Activated naive CD4-positive, alpha-beta T cell treated with anti-CD3 and anti-CD28 coated beads for 36 hours (primary cell): ENCODE results near the gene CHRNB1. TPM values are rescaled to one million over a fixed set of nuclear protein-coding genes. Genes with fewer than 3 reads are reported as not detected.

Source experiments
- CTCF ChIA-PET: fragments of 350-600 bp; sonication (Branson Sonifier 250); formaldehyde crosslinking; loops from one replicate; lab custom pipeline; 2021; ENCODE audit warnings: antibody characterized with exemption; lab: Charles Lee
- DNase-seq: peaks from one replicate; pipeline ENCODE4 v3.0.0-alpha.2; 2020
- H3K27ac Mint-ChIP-seq: one replicate; pipeline ENCODE4 v1.8.0; 2021; ENCODE audit warnings: mild to moderate bottlenecking, mixed read lengths
- H3K27me3 Mint-ChIP-seq: one replicate; pipeline ENCODE4 v1.8.0; 2021; ENCODE audit warnings: low read depth, mixed read lengths
- H3K36me3 Mint-ChIP-seq: one replicate; pipeline ENCODE4 v1.8.0; 2021; ENCODE audit warnings: low read depth, mixed read lengths
- H3K4me1 Mint-ChIP-seq: one replicate; pipeline ENCODE4 v1.8.0; 2021; ENCODE audit warnings: low read depth, mixed read lengths
- H3K4me3 Mint-ChIP-seq: one replicate; pipeline ENCODE4 v1.8.0; 2021; ENCODE audit warnings: mild to moderate bottlenecking, moderate library complexity, mixed read lengths
- H3K9me3 Mint-ChIP-seq: one replicate; pipeline ENCODE4 v1.8.0; 2021; ENCODE audit warnings: mixed read lengths
- intact Hi-C: fragments of 100-400 bp; cut with micrococcal nuclease; formaldehyde crosslinking; loops from one replicate; pipeline ENCODE4 v1.15.1; 2023
- total RNA-seq, 2 experiments: library from RNA; stranded (reverse); gene quantifications; one replicate each; pipeline ENCODE4 v1.2.3, GENCODE V29; 2021

Gene CHRNB1
- total RNA-seq, 2 experiments from 2014 or later, result 5.1 to 5.9 TPM

- intact Hi-C loops, result no loop called here
- H3K4me3 Mint-ChIP-seq, result no peak overlapping the region
- H3K4me1 Mint-ChIP-seq, result no peaks in the 10 kb centered on the region
- CTCF ChIA-PET, result interaction anchor here (1.1 kb wide), 1 partner anchor 18 kb away, joined by 3 read pairs; no protein-coding TSS in a partner anchor
- H3K9me3 Mint-ChIP-seq, result no peaks in the 10 kb centered on the region
- H3K36me3 Mint-ChIP-seq, result no peaks in the 10 kb centered on the region
- no peaks in the 10 kb centered on the region for H3K27me3 Mint-ChIP-seq
- H3K27ac Mint-ChIP-seq, result no peak overlapping the region
- DNase-seq, result no peak
These were observed 26.2 kb upstream of the CHRNB1 start for GRCh38 chr17:7418472-7419152.

- no peak within 1 kb of the TSS for H3K27ac Mint-ChIP-seq
- DNase-seq, result no peak
- H3K4me1 Mint-ChIP-seq, result no peaks in the 10 kb centered on the region
- no peaks in the 10 kb centered on the region for H3K9me3 Mint-ChIP-seq
- H3K27me3 Mint-ChIP-seq, result no peaks in the 10 kb centered on the region
- no peak within 1 kb of the TSS for H3K4me3 Mint-ChIP-seq
- H3K36me3 Mint-ChIP-seq, result no peaks in the 10 kb centered on the region
- intact Hi-C loops, result no loop called here
- CTCF ChIA-PET, result interaction anchor here (1.1 kb wide), 1 partner anchor 16 kb away, joined by 3 read pairs; no protein-coding TSS in a partner anchor
These were observed 24.8 kb upstream of the CHRNB1 start, which contains the start of gene SPEM1 for GRCh38 chr17:7419819-7420610. Gene SPEM1 (plus strand): TSS chr17:7420324. CDS start chr17:7420385, 61 bp downstream.

- Mint-ChIP-seq H3K27me3 (no peaks in the 10 kb centered on the region), H3K9me3 (no peaks in the 10 kb centered on the region), H3K36me3 (no peaks in the 10 kb centered on the region), H3K4me1 (no peaks in the 10 kb centered on the region), H3K27ac (no peak overlapping the region), H3K4me3 (no peak overlapping the region)
- DNase-seq, result no peak
- CTCF ChIA-PET, result no interaction called here
- intact Hi-C loops, result no loop called here
These were observed 23.7 kb upstream of the CHRNB1 start for GRCh38 chr17:7421186-7421585.

GRCh38 chr17:7423679-7424078 lies 21.2 kb upstream of the CHRNB1 start:
- H3K27me3 Mint-ChIP-seq, result no peaks in the 10 kb centered on the region
- CTCF ChIA-PET, result interaction anchor here (0.5 to 1.3 kb wide), 2 partner anchors 11 to 68 kb away, joined by 3 read pairs; no protein-coding TSS in a partner anchor
- no peak overlapping the region for H3K27ac Mint-ChIP-seq
- H3K36me3 Mint-ChIP-seq, result no peaks in the 10 kb centered on the region
- no peak for DNase-seq
- no peaks in the 10 kb centered on the region for H3K9me3 Mint-ChIP-seq
- H3K4me1 Mint-ChIP-seq, result no peaks in the 10 kb centered on the region
- H3K4me3 Mint-ChIP-seq, result no peak overlapping the region
- intact Hi-C loops, result no loop called here

GRCh38 chr17:7425316-7425715 lies 19.5 kb upstream of the CHRNB1 start, which contains the start of gene SPEM2:
Gene SPEM2 (plus strand): TSS chr17:7425616. CDS start chr17:7425689, 73 bp downstream.
- no peaks in the 10 kb centered on the region for H3K27me3 Mint-ChIP-seq
- intact Hi-C loops, result no loop called here
- H3K4me3 Mint-ChIP-seq, result no peak within 1 kb of the TSS
- H3K9me3 Mint-ChIP-seq, result no peaks in the 10 kb centered on the region
- CTCF ChIA-PET, result interaction anchor here (0.8 kb wide), 2 partner anchors 10 to 12 kb away, joined by 4 to 5 read pairs; partner anchors contain the start of gene TMEM102
- DNase-seq, result no peak
- no peaks in the 10 kb centered on the region for H3K4me1 Mint-ChIP-seq
- H3K27ac Mint-ChIP-seq, result no peak within 1 kb of the TSS
- no peaks in the 10 kb centered on the region for H3K36me3 Mint-ChIP-seq

- Mint-ChIP-seq H3K9me3 (no peaks in the 10 kb centered on the region), H3K27ac (no peak overlapping the region), H3K4me3 (no peak overlapping the region)
These were observed 19.1 kb upstream of the CHRNB1 start for GRCh38 chr17:7425756-7426155.

GRCh38 chr17:7426203-7426863 lies 18.5 kb upstream of the CHRNB1 start:
- H3K27ac Mint-ChIP-seq, result no peak overlapping the region
- intact Hi-C loops, result no loop called here
- no peaks in the 10 kb centered on the region for H3K9me3 Mint-ChIP-seq
- H3K4me1 Mint-ChIP-seq, result no peaks in the 10 kb centered on the region
- no peaks in the 10 kb centered on the region for H3K27me3 Mint-ChIP-seq
- H3K36me3 Mint-ChIP-seq, result no peaks in the 10 kb centered on the region
- CTCF ChIA-PET, result interaction anchor here (0.6 to 0.8 kb wide), 2 partner anchors 9 to 169 kb away, joined by 3 to 5 read pairs; partner anchors contain the start of gene TMEM102
- H3K4me3 Mint-ChIP-seq, result no peak overlapping the region
- no peak for DNase-seq

More at GRCh38 chr17:7425756-7426155, 19.1 kb upstream of the CHRNB1 start:
- H3K27me3 Mint-ChIP-seq, result no peaks in the 10 kb centered on the region
- intact Hi-C loops, result no loop called here
- no peaks in the 10 kb centered on the region for H3K36me3 Mint-ChIP-seq
- no peaks in the 10 kb centered on the region for H3K4me1 Mint-ChIP-seq
- no peak for DNase-seq
- CTCF ChIA-PET, result interaction anchor here (0.8 kb wide), 1 partner anchor 9 kb away, joined by 5 read pairs; the partner anchor contains the start of gene TMEM102

GRCh38 chr17:7426896-7427489 lies 17.9 kb upstream of the CHRNB1 start:
- H3K4me1 Mint-ChIP-seq, result no peaks in the 10 kb centered on the region
- no peak for DNase-seq
- intact Hi-C loops, result no loop called here
- H3K27me3 Mint-ChIP-seq, result no peaks in the 10 kb centered on the region
- no peak overlapping the region for H3K27ac Mint-ChIP-seq
- CTCF ChIA-PET, result interaction anchor here (0.6 to 0.7 kb wide), 2 partner anchors 37 to 168 kb away, joined by 3 read pairs; no protein-coding TSS in a partner anchor
- no peaks in the 10 kb centered on the region for H3K36me3 Mint-ChIP-seq
- H3K9me3 Mint-ChIP-seq, result no peaks in the 10 kb centered on the region
- no peak overlapping the region for H3K4me3 Mint-ChIP-seq

GRCh38 chr17:7427549-7427948 lies 17.3 kb upstream of the CHRNB1 start:
- H3K4me3 Mint-ChIP-seq, result no peak overlapping the region
- intact Hi-C loops, result no loop called here
- no peaks in the 10 kb centered on the region for H3K9me3 Mint-ChIP-seq
- H3K4me1 Mint-ChIP-seq, result no peaks in the 10 kb centered on the region
- no peak for DNase-seq
- no peaks in the 10 kb centered on the region for H3K36me3 Mint-ChIP-seq
- no peak overlapping the region for H3K27ac Mint-ChIP-seq
- H3K27me3 Mint-ChIP-seq, result no peaks in the 10 kb centered on the region
- CTCF ChIA-PET, result interaction anchor here (0.7 kb wide), 1 partner anchor 37 kb away, joined by 3 read pairs; no protein-coding TSS in a partner anchor

GRCh38 chr17:7428557-7428956 lies 16.3 kb upstream of the CHRNB1 start, which contains the start of gene SPEM3:
Gene SPEM3 (plus strand): TSS chr17:7428857. CDS start chr17:7428903, 46 bp downstream.
- Mint-ChIP-seq H3K4me3 (no peak within 1 kb of the TSS), H3K27ac (no peak within 1 kb of the TSS), H3K27me3 (no peaks in the 10 kb centered on the region), H3K36me3 (no peaks in the 10 kb centered on the region), H3K9me3 (no peaks in the 10 kb centered on the region), H3K4me1 (no peaks in the 10 kb centered on the region)
- CTCF ChIA-PET, result no interaction called here
- no peak for DNase-seq
- intact Hi-C loops, result no loop called here

GRCh38 chr17:7429722-7430121 lies 15.1 kb upstream of the CHRNB1 start:
- no peaks in the 10 kb centered on the region for H3K27me3 Mint-ChIP-seq
- no peak for DNase-seq
- CTCF ChIA-PET, result no interaction called here
- intact Hi-C loops, result no loop called here
- H3K9me3 Mint-ChIP-seq, result no peaks in the 10 kb centered on the region
- H3K27ac Mint-ChIP-seq, result no peak overlapping the region
- no peaks in the 10 kb centered on the region for H3K4me1 Mint-ChIP-seq
- H3K36me3 Mint-ChIP-seq, result no peaks in the 10 kb centered on the region
- H3K4me3 Mint-ChIP-seq, result no peak overlapping the region
